NCI-H460 (cell line): ENCODE measurements around the gene NRG3. TPM values are rescaled to one million over a fixed set of nuclear protein-coding genes. Genes with fewer than 3 reads are reported as not detected.
A peak's percentile ranks its signal among the peaks of the same experiment; 100 is the strongest.
"Not testable (repeated sequence)": the region's sequence is repeated elsewhere in the genome, so short reads cannot be mapped to it uniquely, and the experiment has no call there.

ENCODE experiments used
- DNase-seq: peaks from one replicate; pipeline ENCODE4 v3.0.0-alpha.2; 2016; ENCODE audit warnings: low read depth; ENCODE audit errors: extremely low read depth
- total RNA-seq: library from RNA; depleted of rRNA; stranded (reverse); fragments of >200 nt; shearing (Covaris generic); gene quantifications from 2 replicates; pipeline ENCODE4 v1.2.3, GENCODE V29; 2014

The NRG3 gene
- total RNA-seq, 1 experiment from 2014 or later, result not detected

DNA sequence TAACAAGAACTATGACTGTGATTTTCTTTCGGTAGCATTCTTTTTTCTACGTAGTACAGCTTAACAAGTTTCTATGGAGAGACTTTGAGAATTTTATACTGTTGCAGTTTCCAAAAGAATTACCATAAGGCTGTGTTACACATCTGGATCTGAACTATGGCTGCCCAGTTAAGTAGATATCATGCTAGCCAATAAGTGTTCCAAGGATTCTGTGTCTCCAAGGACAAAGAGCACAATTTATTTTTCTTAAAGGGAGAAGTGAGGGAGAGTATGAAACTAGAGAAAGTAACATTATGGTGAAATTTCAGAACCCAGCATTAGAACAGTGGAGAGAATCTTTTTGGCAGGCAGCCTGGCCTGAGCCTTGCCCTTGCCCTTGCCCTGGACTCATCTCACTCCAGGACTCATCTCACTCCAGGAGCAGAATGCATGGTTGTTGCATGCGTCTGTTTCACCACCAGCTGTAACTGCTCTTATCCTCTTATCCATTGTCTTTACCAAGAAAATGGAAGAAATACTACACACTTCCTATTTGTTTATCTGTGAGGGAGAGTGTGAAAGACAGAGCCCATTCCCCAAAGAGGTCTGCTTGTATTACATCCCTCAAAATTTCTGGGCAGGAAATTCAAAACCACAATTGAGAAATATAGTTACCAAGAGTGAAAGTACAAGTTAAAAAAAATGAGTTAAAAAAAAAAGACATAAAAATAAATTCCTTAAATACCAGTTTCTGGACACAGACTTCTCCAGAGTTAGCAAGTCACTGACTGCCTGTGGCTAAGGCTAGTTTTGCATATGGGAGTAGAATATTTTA lies 1067.5 kb downstream of the NRG3 start:
- DNase-seq, result no peak

DNA sequence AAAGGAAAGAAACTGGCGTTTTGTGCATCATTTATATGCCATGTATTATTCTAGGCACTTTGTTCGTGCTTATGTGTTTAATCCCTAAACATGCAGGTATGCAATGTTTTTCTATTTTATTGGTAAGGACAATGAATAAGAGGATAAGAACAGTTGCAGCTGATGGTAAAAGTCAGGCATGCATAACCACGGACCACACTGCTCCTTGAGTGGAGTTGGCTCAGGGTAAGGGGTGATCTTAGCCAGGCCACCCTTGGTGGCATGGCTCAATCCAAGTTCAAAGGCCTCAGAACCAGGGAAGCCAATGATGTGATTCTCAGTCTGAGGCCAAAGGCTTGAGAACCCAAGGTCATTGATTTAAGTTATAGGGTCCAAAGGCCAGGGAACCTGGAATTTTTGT lies 1068.1 kb downstream of the NRG3 start:
- no peak for DNase-seq

DNA sequence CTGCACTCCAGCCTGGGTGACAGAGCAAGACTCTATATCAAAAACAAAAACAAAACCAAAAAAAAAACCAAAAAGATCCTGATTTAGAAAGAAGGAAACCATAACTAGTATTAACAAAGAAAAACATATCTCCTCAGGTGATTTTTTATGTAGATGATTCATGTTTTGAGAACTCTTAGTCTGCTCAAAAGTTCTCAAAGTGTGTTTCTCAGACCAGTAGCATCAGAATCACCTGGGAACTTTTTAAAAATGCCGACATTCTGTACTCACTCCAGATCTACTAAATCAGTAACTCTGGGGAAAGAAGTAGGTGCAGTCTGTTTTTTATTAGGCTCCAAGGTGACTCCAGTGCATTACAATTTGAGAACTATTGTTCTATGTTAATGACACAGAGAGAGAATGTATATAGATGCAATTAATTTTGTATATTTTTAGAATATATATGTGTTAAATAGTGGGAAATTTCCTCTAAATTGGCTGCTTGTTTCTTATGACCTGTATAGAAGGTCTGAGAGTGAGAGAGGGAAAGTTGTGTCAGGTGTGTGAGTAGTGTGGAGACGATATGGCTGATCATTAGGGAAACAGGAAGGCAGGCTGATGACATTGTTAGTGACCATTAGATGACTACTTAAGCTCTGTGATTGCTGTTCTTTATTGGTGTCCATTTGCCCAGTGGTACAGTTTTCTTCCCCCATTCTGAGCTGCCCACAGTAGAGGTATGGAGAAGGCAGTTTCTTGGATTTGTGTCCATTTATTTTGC lies 1075.0 kb downstream of the NRG3 start:
- no peak for DNase-seq

DNA sequence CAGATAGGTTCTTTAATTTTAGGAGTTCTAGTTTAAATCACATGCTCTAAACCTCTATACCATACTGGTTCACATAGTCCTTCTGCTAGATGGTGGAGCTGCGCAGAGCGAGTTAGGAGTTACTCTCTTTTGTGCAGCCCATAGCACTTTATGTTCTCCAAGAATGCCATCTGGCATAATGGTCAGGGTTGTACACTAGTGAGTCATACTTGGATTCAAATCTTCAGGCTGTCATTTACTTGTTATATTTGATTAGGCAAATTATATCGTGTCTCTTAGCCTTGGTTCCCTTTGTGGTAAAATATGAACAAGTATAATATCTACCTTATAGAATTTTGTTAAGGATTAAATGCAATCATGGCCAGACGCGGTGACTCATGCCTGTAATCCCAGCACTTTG lies 1078.3 kb downstream of the NRG3 start:
- DNase-seq, result no peak

DNA sequence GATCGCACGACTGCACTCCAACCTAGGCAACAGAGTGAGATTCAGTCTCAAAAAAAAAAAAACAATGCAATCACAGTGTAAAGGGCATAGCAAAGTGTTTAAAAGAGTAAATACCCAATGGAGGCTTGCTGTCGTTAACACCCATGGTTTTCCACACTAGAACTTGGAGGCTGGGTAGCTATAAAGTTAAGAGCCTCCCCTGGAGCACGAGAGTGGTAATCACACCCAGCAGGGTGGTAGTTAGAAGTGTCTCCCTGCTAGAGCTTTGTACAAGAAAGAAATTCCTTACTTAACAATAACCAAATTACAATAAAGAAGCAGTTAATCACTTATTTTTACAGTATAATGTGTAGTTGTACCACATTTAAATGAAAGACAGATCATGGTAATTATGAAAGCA lies 1078.9 kb downstream of the NRG3 start:
- no peak for DNase-seq

DNA sequence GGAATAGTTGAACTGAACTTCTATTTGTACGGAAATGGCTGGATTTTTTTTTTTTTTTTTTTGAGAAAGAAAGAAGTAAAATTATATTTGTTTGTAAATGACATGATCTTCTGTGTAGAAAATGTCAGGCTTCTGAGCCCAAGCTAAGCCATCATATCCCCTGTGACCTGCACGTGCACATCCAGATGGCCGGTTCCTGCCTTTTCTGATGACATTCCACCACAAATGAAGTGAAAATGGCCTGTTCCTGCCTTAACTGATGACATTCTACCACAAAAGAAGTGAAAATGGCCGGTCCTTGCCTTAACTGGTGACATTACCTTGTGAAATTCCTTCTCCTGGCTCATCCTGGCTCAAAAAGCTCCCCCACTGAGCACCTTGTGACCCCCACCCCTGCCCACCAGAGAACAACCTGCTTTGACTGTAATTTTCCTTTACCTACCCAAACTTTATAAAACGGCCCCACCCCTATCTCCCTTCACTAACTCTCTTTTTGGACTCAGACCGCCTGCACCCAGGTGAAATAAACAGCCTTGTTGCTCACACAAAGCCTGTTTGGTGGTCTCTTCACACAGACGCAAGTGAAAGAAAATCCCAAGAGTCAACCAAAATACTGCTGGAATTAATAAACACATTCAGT lies 1085.5 kb downstream of the NRG3 start:
- not testable (repeated sequence) for DNase-seq

DNA sequence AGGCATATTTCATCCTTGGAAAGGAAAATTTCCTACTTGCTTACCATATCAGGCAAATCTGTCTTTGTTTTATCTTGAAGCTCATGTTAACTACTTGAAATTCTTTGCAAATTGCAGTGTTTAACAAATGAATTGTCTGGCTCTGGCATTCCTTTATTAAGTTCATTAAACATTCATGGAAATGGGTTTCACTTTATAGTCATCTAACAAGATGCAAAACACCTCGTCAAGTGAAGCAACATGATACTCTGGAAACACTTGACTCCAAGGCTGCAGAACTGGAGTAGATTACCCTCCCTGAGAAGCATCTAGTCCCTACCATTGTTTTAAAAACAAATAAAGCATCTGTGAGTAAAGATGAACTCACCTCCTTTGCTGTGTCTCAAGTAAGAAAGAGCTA lies 1086.9 kb downstream of the NRG3 start:
- DNase-seq, result no peak

DNA sequence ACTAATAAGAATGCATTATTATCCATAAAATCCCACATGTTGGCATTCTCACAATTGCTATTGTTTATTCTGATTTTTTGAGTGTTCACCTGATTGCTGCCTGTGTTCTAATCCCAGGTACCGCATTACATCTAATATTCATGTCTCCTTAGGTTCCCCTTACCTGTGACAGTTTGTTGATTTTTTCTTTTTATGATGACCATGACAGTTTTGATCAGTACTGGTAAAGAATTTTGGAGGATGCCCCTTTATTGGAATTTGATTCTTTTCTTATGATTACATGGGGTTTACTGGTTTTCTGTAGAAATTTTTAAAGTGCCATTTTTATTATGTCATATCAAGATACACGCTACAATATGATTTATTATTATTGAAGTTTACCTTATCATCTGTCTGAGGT lies 1091.1 kb downstream of the NRG3 start:
- DNase-seq, result no peak

DNA sequence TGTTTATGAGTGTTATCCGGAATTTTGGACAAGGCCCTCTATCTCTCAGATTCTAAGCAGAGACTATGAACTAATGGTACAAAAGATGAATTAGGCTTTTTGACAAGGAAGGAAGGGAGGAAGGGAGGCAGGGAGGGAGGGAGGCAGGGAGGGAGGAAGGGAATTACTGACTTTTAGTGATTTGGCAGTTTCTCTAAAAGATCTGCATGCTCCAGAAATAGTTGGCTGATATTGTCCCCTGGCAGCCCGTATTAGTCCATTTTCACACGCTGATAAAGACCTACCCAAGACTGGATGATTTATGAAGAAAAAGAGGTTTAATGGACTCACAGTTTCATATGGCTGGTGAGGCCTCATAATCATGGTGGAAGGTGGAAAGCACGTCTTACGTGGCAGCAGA lies 1093.5 kb downstream of the NRG3 start:
- no peak for DNase-seq

DNA sequence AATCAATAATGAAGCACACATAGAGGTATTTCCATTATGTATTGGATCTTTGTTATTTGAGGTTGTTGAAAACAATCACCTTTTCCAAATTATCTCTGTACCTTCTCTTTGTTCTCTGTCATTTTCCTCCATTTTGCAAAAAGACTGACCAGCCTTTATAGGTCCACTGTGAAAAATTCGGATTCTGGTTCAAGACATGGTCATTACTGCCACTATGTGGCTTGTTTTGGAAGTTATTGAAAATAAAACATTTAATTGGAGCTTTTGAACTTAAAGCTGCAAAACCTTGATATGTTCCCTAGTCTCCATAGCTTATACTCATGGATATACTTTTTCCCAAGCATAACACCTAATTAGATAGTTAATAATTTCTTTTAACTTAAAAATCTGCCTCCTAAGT lies 1094.4 kb downstream of the NRG3 start:
- no peak for DNase-seq

DNA sequence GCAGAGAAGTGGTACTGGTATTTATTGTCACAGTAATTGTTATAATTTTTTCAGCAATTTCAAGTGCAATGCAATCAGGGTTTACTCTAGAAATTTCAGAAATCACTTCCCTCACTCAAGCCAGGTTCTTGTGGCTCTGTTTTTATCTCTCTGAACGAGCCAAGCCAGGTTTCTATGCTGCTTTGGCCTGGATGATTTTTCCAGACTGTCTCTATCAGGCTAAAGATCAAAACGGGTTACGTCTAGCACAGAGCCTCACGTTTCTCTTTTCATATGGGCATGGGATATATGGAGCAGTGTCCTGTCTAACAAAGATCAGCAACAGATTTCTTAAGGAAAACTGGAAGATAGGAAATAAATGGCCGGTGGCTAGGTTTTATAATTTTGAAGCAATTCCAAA lies 1105.3 kb downstream of the NRG3 start:
- DNase-seq, result no peak

DNA sequence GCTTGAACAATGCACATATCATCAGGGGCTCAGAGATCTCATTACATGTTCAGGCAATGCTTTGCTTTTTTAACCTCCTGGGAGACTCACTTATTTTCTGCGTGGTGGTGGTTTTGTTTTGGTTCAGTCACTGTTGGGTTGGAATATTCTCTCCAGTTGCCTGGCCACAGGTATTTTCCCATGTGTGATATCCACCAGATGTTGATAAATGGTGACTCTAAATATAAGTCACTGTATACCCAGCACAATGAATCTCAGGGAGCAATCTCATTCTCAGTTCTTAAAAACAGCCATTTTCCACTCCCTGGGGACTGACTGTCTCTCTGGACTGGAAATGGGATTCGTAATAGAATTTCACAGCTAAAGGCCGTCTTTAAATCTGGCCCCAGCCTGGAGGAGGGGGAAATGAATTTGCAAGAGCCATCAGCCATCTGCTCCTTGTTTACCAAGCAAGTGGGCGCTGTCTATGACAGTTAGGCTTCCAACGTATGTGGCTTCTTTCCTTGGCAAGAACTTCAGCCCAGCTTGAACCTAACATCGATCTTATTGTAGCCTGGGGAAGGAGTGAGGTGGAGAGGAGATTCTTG lies 1106.2 kb downstream of the NRG3 start:
- no peak for DNase-seq

DNA sequence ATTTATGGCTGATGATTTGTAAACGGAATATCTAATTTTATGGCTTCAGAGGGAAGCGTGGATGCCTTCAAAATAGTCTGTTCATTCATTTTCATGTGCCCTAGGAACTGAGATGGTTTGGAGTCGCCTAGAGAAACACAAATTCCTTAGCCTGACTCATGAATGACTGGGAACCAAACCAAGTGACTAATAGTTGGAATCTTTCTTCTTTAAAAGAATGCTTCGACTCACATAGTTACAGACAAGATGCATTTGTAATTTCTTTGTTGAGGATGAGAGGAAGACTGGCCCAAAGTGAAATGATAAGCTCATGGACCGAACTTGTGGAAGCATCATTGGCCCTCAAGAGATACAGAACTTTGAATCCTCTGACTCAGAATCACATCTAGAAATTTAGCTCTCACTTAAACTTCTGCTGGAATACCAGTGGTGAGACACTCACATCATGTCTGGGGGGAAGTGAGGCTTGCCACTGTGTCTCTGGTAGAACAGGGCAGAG lies 1107.2 kb downstream of the NRG3 start:
- DNase-seq, result no peak

DNA sequence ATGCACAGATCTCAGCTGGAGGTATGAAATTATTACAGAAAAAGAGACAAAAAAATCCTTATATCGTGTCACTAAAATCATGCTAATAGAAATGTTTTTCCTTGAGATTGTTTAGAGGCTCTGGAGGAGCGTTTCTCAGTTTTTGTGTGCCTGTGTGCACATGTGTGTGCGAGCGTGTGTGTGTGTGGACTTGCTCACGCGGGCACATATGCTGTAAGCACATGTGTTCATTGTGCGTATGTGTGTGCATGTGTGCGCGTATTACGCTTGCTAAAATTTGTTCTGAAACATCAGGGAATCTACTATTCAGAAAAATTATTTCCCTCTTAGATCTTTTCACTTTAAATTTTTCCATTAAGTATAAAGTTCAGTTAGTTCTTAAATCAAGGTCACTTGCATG lies 1111.2 kb downstream of the NRG3 start:
- DNase-seq, result no peak

DNA sequence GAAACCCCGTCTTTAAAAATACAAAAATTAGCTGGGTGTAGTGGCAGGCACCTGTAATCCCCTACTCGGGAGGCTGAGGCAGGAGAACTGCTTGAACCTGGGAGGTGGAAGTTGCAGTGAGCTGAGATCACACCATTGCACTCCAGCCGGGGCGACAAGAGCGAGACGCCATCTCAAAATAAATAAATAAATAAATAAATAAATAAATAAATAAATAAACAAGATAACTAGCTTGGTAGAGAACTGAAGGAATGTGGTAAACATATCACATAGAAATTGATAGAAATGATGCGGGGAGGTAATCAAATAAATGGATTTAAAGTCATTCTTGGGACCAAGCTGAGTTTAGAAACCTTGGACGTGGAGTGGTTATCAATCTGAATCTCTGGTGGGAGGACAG lies 1131.5 kb downstream of the NRG3 start:
- DNase-seq, result not testable (repeated sequence)

DNA sequence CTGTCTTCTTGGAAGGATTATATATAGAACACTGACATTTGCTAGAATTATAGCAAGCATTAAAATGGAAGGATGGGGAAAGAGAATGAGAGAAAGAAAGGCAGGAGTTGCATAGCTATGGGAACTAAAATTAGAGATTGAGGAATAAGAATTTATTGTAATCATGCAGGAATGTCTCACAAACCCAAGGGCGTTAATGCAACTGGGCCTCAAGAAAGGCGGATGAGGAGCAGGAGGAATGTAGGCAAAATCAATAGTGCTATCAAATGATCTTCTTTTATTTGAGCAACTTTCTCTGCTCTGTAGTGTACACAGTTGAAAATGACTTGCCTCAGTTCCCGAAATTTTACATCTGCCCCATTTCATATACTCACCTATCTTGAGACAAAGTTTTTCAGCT lies 1132.5 kb downstream of the NRG3 start:
- no peak for DNase-seq

DNA sequence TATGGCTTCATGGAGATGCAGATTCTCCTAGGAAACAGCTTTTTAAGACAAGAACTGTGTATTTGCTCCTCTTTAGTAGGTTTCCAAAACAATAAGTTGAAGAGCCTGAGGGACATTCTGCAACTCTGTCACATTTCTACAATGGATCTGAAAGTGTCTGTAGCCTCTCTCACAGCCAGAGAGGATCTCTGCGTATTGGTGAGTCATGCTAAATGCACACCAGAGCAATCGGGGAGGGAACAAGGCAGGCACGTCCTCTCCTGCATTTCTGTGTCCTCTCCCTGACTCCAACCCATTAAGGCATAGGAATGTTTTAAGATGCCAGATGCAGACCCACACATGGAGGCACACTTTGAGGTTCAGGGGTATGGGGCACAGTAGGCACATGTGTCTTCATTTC lies 1137.9 kb downstream of the NRG3 start:
- DNase-seq, result peak; percentile 1

DNA sequence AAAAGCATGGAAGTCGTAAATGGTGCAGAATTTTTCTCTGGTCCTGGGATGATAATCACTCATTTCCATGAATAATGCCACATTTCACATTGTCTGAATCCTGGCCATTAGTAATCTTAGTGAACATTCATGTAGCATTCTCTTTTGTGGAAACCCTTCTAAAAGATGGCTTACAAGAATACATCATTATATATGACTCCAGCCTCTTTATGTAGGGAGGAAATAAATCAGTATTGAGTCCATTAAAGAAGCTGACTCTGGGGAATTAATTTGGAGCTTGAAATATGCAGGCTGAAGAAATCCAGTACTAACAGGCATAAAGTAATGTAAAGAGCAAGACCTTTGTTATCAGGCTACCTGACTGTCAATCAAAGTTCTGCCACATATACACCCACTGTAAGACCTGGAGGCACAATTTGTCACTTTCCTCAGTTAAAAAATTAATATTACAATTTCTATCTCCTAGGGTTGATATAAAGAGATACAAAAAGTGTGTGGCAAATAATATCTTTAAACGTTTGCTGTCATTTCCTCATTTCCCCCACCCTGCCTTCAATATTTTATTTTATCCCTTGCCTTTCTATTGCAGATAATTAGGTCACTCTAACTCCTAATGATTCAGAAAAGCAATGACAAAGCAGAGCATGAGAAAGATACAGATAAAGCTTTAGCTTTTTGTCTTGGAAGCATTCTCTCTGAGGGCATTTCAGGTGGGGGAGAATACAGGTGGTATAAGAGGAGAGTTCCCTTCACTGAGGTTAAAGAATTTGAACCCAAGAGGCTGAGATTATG lies 1142.3 kb downstream of the NRG3 start:
- DNase-seq, result no peak

DNA sequence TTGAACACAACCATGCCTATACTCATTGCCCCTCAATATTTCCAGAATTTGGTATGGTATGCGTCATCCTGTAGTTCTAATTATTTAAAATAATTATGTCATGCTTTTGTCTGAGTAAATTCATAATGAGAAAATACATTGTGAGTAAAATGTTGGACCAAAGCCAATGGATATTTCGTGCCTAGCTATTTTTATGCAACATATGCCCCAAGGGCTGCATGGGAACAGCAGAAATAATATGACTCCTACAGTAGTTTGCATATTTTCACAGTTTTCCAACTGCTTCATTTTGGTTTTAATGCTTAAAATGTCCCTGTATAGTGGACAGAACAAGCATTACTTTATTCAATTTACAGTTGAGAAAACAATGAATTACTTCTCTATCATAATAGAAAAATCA lies 1148.7 kb downstream of the NRG3 start:
- DNase-seq, result no peak
